Measurements from ENCODE around the gene MRTFB.
A peak's percentile ranks its signal among the peaks of the same experiment; 100 is the strongest.

The MRTFB gene

DNA sequence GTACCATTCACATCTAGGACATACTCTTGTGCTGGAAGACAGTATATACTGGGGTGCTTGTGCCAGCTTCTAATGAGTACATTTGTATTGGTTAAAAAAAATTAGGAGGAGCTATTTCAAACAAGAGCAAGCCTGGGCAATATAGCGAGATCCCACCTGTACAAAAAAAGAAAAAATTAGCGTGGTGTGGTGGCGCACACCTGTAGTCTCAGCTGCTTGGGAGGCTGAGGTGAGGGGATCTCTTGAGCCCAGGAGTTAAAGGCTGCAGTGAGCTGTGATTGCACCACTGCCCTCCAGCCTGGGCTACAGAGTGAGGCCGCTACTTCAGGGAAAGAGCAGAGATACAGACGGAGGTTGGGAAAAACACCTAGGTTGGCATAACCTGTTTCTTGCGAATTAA, 1.2 kb downstream of the MRTFB start:
- DNase-seq (ENCODE audit: low read depth, low spot score), result no peak
- ChIA-PET CTCF (interaction anchor here (1.0 to 2.0 kb wide), 2 partner anchors 147 to 149 kb away, joined by 3 to 6 read pairs; no protein-coding TSS in a partner anchor), POLR2A (no interaction called here)
- peak overlapping the region; percentile 90 for H3K4me3 ChIP-seq (ENCODE audit: low read depth, low read length)
- TF ChIP-seq, protein P1, sequence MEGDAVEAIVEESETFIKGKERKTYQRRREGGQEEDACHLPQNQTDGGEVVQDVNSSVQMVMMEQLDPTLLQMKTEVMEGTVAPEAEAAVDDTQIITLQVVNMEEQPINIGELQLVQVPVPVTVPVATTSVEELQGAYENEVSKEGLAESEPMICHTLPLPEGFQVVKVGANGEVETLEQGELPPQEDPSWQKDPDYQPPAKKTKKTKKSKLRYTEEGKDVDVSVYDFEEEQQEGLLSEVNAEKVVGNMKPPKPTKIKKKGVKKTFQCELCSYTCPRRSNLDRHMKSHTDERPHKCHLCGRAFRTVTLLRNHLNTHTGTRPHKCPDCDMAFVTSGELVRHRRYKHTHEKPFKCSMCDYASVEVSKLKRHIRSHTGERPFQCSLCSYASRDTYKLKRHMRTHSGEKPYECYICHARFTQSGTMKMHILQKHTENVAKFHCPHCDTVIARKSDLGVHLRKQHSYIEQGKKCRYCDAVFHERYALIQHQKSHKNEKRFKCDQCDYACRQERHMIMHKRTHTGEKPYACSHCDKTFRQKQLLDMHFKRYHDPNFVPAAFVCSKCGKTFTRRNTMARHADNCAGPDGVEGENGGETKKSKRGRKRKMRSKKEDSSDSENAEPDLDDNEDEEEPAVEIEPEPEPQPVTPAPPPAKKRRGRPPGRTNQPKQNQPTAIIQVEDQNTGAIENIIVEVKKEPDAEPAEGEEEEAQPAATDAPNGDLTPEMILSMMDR (IDR thresholded peaks at IDR 0.05; ENCODE audit: insufficient read depth, low read length, missing control alignments), result no peak

DNA sequence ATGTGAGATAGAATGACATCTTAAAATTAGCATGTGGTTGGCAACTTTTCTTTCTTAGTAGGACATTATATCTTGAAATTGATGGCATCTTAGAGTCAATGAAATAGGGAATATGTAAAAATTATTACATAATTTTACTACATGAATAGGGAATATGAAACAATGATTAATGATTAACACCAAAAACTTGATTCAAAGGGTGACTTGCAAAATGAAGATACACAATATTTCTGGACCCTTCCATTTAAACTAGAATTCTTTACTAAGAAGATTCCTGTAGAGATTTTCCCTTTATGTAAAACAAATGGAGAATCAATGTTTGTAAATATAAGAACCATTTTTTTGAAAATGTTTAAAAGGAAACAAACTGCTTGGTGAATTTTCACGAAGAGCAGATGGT, 3.4 kb downstream of the MRTFB start:
- H3K4me3 ChIP-seq (ENCODE audit: low read depth, low read length), result no peak overlapping the region
- ChIA-PET POLR2A (no interaction called here), CTCF (no interaction called here)
- DNase-seq (ENCODE audit: low read depth, low spot score), result no peak
- TF ChIP-seq, protein P1 (IDR thresholded peaks at IDR 0.05; ENCODE audit: insufficient read depth, low read length, missing control alignments), result no peak

DNA sequence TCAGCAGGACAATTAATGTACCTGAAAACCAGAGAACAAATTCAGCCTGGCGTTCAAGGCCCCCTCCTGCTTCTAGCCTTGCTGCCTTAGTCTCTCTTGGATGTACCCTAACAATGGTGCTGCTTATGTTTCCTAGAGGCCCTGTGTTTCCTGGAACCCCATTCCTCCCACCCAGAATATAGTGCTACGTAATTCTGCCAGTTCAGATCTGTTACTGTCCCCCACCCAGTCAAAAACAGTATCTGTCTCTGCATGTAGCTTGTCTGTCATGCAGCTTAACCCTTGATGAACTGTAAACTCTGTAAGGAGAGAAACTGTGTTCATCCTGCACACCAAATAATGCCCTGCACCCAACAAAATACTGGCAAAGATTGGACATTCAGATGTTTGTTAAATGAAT, 6.8 kb downstream of the MRTFB start:
- ChIA-PET POLR2A (interaction anchor here (0.7 kb wide), 1 partner anchor 80 kb away, joined by 4 read pairs; no protein-coding TSS in a partner anchor), CTCF (no interaction called here)
- DNase-seq (ENCODE audit: low read depth, low spot score), result no peak
- TF ChIP-seq, protein P1 (IDR thresholded peaks at IDR 0.05; ENCODE audit: insufficient read depth, low read length, missing control alignments), result no peak
- H3K4me3 ChIP-seq (ENCODE audit: low read depth, low read length), result no peak overlapping the region

DNA sequence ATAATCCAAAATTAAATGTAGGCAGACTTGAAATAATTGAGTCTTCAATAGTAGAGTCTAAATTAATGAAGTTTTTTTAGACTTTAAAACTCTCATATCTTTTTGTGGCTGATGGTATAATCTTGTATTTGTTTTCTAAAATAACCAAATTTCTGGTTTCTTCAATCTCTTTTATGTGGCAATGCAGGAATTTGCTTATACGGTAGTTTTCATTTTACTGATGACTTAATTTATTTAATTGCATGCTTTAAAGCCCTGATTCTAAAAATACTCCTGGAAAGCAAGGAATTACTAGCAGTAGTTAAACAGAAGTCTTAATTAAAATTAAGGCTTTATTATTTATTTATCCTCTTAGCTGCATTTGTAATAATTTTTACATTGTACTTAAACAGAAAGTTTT, 15.4 kb downstream of the MRTFB start:
- ChIA-PET POLR2A (no interaction called here), CTCF (interaction anchor here (0.8 to 1.7 kb wide), 2 partner anchors 10 to 163 kb away, joined by 3 to 6 read pairs; no protein-coding TSS in a partner anchor)
- no peak overlapping the region for H3K4me3 ChIP-seq (ENCODE audit: low read depth, low read length)
- no peak for DNase-seq (ENCODE audit: low read depth, low spot score)
- TF ChIP-seq, protein P1 (IDR thresholded peaks at IDR 0.05; ENCODE audit: insufficient read depth, low read length, missing control alignments), result no peak

DNA sequence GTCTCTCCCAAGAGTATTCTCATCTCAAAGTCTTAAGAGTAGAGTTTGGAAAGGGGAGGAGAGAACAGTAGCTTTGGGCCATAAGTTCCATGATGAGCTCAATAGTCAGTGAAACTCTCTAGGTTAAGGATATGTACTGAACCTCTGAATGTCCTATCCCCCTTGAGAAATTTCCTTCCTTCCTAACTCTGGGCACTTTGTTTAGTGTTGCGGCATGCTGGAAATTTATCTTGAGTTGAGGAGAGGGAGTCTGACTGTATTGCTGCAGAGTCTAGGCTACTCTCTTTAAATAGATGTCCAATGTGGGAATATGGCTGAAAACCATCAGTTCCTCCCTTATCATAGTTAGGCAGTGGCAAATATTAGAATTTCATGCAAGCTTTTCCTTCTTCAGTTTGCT, 16.1 kb downstream of the MRTFB start:
- no peak overlapping the region for H3K4me3 ChIP-seq (ENCODE audit: low read depth, low read length)
- TF ChIP-seq, protein P1 (IDR thresholded peaks at IDR 0.05; ENCODE audit: insufficient read depth, low read length, missing control alignments), result no peak
- ChIA-PET POLR2A (no interaction called here), CTCF (interaction anchor here (0.8 to 1.7 kb wide), 2 partner anchors 9 to 164 kb away, joined by 3 to 6 read pairs; no protein-coding TSS in a partner anchor)
- DNase-seq (ENCODE audit: low read depth, low spot score), result no peak

DNA sequence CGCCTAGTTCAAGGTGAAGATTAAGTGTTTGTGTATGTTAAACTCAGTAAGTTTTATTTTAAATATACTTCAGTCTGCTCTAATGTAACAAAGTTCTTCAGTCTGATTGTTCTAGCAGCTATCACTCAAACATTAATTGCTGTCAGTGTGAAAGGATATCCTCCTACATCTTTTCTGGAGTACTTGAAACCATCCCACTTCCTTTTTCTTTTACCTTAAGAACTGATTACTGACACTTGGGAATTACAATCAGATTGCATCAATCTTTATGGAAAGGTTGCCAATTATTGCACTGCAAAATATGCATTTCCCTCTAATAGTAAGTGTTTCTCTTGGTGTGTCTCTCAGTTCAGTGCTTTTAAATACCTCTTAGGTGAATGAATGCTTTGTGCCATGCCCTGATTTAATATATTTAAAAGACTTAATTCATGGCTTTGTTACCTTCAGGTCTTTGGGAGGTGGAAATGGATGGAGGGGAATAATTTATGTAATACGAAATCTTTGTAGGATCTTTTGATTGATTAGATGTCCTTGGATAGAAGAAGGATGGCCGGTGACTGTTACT, 16.6 kb downstream of the MRTFB start:
- H3K4me3 ChIP-seq (ENCODE audit: low read depth, low read length), result no peak overlapping the region
- TF ChIP-seq, protein P1 (IDR thresholded peaks at IDR 0.05; ENCODE audit: insufficient read depth, low read length, missing control alignments), result no peak
- no peak for DNase-seq (ENCODE audit: low read depth, low spot score)
- ChIA-PET CTCF (interaction anchor here (0.8 kb wide), 1 partner anchor 165 kb away, joined by 3 read pairs; no protein-coding TSS in a partner anchor), POLR2A (no interaction called here)
